Measurements from ENCODE around the gene S100B.
A peak's percentile ranks its signal among the peaks of the same experiment; 100 is the strongest.
"Not testable (repeated sequence)": the region's sequence is repeated elsewhere in the genome, so short reads cannot be mapped to it uniquely, and the experiment has no call there.

The S100B gene

DNA sequence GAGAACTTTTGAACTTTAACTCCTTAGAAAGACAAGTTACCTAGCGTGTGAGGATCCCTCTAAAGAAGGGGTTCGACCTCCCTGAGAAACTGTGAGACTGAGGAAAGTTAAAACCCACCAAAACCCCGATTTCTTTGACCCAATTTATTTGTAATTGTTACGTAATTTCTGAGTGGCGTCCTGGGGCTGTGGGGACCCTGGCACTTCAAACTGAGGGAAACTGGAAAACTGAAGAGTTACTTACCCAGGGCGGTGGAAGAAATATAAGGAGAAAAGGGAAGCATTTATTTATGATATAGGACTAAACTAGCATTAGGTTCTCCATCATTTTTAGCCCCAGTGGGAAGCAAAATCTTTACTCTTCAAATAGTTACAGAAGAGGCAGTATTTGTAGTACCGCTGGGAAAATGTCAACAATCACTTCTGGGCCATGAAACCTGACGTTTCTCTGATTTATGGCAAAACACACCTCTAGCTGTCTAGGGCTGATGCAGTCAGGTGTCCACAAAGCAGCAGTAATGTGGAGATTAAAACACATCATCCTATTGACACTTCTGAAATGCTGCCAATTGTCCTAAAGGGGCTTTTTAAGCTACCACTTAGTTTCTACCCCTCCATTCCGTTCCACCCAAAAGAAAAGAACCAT lies 430 bp downstream of the S100B start:
- DNase-seq, result no peak

DNA sequence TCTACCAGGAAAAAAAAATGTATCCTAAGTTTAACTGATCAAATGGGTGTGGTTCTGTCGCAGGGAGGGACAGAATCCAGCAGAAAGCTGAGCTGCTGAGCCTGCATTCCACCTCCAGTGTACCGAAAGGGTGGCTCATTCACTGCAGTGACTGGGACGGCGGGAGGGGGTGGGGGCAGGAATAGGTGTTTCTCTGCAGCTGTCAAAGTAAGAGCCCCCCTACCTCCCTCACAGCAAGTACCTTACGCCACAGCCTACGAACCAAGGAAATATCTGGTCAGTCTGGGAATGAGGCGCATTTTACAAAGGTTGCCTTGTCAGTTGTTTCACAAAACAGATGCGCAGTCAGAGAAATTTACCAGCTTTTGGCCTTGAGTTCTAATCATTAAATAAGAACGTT lies 1.7 kb downstream of the S100B start:
- DNase-seq, result peak in 5 of 58 donors; percentile 17 to 40 (median 36)

GRCh38 chr21:46600978-46601377 lies 3.9 kb downstream of the S100B start:
- no peak for DNase-seq

DNA sequence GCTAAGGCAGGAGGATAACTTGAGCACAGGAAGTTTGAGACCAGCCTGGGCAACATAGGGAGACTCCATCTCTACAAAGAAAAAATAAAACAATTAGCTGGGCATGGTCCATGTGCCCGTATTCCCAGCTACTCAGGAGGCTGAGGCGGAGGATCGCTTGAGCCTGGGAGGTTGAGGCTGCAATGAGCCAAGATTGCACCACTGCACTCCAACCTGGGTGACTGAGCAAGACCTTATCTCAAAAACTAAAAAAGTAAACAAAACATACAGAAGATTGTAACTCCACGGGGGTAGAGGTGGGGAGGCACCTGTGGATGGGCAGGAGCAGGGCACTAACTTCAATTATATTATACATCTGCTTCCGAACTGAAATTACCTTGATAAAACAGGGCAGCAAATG lies 4.6 kb downstream of the S100B start:
- DNase-seq, result no peak

GRCh38 chr21:46598581-46599572 lies 6.0 kb downstream of the S100B start:
- DNase-seq, result peak in 4 of 58 donors; percentile 23 to 73 (median 47)

GRCh38 chr21:46597896-46598343 lies 7.0 kb downstream of the S100B start:
- no peak for DNase-seq

DNA sequence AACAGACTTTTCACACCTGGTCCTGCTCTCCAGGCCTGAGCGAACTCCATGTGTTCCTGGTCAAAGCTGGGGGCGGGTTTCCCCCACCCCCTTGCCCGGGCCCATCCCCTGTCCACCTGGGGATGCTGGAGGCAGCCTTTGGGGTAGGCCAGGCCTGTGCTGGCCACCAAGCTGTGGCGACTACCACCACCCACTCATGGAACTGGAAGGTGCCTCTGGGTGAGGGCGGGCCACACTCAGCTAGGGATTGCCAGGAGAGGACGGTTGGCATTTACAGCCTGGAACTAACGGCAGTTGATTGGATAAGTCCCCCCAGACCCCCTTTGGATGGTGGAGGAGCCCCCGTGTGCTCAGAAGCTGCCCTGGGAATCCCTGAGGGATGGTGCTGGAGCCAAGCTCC lies 7.9 kb downstream of the S100B start:
- no peak for DNase-seq

DNA sequence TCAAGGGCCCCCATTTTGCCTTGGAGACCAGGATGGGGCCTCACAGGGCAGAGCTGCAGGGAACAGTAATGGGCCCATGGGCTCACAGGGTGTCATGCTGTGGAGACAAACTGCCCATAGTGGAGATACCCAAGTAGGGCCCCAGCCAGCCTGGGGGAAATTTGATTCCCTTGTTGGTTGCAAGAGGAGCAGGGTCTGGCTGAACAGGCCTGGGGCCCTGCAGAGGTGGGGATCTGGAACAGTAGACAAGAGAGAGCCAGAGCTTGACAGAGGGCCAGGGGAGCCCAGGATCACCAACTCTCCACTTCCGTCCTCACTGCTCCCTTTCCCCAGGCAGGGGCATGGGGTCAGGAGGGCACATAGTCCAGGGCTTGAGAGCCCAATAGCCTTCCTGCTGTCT lies 8.7 kb downstream of the S100B start:
- DNase-seq, result no peak

DNA sequence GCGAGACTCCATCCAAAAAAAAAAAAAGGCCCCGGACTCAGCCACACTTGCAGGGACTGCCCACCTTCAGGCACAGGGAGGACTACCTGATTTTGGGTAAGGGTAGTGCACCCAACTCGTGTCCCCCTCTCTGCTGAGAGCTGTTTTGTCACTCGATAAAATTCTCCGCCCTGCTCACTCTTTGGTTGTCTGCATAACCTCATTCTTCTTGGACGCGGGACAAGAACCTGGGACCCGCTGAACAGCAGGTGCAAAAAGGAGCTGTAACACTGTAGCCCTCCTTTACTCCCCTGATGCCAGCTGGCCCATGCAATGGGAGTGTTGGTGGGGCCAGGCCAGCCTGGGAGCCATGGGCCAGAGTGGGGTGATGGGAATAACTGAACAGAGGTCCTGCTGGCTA lies 10.6 kb downstream of the S100B start:
- DNase-seq, result no peak

DNA sequence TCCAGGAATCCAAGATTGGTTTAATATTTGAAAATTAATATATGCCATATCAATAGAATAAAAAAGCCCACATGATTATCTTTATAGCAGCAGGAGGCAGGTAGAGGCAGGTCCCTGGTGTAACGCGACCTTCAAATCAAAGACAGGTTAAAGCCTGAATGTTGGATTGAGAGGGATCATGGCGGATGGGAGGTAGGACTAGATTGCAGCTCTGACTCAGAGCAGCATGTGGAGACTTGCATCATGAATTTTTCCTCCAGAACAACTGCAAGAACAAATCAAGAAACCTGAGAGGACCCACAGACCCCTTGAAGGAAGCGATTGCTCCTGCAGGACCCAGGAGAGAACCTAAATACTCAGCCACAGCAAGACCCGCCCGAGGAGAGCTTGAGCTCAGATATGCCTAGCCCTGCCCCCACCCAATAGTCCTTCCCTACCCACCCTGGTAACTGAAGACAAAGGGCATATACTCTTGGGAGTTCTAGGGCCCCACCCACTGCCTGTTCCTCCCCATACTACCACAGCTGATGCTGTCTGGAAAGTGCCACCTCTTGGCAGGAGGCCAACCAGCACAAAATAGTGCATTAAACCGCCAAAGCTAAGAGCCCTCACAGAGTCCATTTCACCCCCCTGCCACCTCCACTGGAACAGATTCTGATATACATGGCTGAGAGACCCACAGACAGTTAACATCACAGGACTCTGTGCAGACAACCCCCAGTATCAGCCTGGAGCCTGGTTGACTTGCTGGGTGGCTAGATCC lies 19.5 kb downstream of the S100B start:
- no peak for DNase-seq

DNA sequence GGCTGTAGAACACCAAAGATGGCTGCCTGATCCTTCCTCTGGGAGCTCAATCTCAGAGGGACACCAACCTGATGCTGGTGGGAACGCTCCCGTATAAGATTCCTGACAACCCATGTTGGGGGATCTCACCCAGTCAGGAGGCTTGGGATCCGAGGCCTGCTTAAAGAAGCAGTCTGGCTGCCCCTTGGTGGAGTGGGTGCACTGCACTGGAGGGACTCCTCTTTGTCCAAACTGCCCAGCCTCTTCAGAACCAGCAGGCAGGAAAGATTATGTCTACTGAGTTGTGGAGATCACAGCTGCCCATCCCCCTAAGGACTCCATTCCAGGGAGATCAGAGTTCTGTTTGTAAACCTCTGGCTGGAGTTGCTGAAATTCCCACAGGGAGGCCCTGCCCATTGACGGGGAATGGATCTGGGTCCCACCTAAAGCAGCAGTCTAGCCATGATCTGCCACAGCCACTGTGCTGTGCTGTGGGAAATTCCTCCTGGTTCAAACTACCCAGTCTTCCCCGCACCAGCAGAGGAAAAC lies 23.0 kb downstream of the S100B start:
- DNase-seq, result no peak

DNA sequence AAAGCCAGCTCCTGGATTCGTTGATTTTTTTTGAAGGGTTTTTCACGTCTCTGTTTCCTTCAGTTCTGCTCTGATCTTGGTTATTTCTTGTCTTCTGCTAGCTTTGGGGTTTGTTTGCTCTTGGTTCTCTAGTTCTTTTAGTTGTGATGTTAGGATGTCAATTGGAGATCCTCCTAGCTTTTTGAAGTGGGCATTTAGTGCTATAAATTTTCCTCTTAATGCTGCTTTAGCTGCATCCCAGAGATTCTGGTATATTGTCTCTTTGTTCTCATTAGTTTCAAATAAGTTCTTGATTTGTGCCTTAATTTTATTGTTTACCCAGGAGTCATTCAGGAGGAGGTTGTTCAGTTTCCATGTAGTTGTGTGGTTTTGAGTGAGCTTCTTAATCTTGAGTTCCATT lies 25.5 kb downstream of the S100B start:
- not testable (repeated sequence) for DNase-seq

DNA sequence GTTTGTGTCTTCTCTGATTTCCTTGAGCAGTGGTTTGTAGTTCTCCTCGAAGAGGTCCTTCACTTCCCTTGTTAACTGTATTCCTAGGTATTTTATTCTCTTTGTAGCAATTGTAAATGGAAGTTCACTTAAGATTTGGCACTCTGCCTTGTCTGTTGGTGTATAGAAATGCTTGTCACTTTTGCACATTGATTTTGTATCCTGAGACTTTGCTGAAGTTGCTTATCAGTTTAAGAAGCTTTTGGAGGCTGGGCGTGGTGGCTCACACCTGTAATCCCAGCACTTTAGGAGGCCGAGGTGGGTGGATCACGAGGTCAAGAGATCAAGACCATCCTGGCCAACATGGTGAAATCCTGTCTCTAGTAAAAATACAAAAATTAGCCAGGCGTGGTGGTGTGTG lies 27.1 kb downstream of the S100B start:
- not testable (repeated sequence) for DNase-seq

GRCh38 chr21:46572850-46573249 lies 32.0 kb downstream of the S100B start:
- no peak for DNase-seq

- DNase-seq, result no peak
These were observed 34.3 kb downstream of the S100B start for GRCh38 chr21:46570631-46571030.

- no peak for DNase-seq
These were observed 34.8 kb downstream of the S100B start for GRCh38 chr21:46570119-46570518.

GRCh38 chr21:46569081-46569480 lies 35.8 kb downstream of the S100B start:
- no peak for DNase-seq

GRCh38 chr21:46568562-46568961 lies 36.3 kb downstream of the S100B start:
- DNase-seq, result no peak

GRCh38 chr21:46567348-46567747 lies 37.5 kb downstream of the S100B start:
- DNase-seq, result no peak

DNA sequence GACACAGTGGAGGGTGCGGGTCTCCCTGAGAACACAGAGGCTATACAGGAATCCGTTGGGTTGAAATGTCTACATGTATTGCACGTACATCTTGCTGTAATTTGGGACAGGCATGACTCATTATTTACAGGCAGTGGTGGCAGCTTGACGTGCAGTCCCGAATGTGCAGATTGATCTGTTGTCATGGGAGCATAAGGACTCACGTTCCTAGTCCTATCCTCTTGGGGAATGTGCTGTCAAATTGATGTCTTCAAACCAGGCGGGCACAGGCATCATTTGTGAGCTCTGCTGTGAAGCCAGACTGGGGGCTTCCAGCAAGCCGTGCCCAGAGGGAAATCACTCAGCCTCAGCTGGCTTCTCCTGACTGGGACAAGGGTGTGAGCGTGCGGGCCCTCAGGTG lies 40.5 kb downstream of the S100B start:
- DNase-seq, result peak in 3 of 58 donors; percentile 14 to 16 (median 15)

GRCh38 chr21:46562964-46563607 lies 41.8 kb downstream of the S100B start:
- DNase-seq, result no peak

Measured in anterior cingulate cortex (tissue), 58 donors.